ENCODE results near the gene CYP2A6. TPM values are rescaled to one million over a fixed set of nuclear protein-coding genes. Genes with fewer than 3 reads are reported as not detected.

The CYP2A6 gene
- not detected in 2 replicates for total RNA-seq

DNA sequence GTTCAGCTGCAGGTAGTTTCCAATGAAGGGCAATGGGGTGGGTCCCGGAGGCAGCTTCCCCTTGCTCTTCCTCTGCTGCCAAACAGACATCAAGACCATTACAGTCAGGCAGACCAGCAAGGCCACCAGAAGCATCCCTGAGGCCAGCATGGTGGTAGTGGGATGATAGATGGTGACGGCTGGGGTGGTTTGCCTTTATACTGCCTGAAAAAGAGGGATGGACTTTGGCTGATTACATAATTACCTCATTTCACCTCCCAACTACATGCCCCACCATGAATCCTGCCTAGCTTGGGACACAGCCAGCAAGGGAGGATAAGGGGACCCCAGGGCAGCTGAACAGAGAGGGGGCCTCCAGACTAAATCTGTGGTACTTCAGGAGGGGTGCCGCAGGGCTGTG, at the start of gene CYP2A6:
Gene CYP2A6, minus strand, starts transcription at position 171 of the 400 bp plus-strand sequence. Its CDS starts 21 bp downstream, at position 150.

DNA sequence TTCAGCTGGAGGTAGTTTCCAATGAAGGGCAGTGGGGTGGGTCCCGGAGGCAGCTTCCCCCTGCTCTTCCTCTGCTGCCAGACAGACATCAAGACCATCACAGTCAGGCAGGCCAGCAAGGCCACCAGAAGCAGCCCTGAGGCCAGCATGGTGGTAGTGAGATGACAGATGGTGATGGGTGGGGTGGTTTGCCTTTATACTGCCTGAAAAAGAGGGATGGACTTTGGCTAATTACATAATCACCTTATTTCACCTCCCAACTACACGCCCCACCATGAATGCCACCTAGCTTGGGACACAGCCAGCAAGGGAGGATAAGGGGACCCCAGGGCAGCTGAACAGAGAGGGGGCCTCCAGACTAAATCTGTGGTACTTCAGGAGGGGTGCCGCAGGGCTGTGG, 31.8 kb upstream of the CYP2A6 start, which contains the start of gene CYP2A7:
Gene CYP2A7, minus strand, starts transcription at position 170 of the 400 bp plus-strand sequence. Its CDS starts 21 bp downstream, at position 149.

DNA sequence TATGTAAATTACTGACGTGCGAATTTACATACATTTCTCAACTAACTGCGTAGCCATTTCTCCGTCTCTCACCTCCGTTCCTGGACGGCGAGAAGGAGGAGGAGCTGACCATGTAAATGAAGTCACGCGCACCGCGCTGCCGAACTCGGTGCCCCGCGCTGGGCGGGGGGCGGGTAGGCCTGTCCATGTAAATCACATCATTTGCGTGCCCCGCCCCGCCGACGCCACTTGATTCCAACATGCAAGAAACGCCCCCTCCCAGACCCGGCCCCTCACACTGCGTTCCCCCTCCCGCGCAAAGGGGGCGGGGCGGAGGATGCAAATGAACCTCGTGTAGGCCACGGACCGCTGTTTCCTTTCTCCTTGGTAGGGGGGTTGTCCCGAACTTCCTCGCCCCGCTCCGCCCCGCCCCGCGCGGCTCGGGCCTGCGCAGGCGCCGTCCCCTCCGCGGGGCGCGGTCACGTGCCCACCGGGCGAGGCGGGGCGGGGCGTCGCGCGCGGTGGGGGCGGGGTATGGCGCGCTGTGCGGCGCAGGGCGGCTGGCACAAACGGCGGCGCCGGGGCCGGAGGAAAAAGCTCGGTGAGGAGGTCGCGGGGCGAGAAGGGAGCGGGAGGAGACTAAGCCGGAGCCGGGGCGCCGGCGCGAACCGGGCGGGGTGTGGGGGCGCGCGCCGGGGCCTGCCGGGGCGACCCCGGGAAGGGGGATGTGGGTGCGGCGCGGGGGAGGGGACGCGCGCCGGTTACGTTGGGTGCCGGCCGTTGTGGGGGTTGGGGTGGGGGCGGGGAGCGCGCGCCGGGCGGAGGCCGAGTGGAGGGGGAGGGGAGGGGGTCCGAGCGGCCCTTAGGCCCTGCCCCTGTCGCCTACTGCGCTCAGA, 51.3 kb downstream of the CYP2A6 start, which contains the start of gene EGLN2:
Gene EGLN2, plus strand, starts transcription at position 509 of the 875 bp plus-strand sequence. CDS start 1,382 bp downstream, outside the sequence.

Other genes with a start within 250 kb of the CYP2A6 start
- gene LTBP4, start 249.1 kb downstream of the CYP2A6 start, total RNA-seq: 23.3 and 74.9 TPM in 2 replicates
- gene NUMBL, start 159.8 kb downstream of the CYP2A6 start, total RNA-seq: 50.4 and 65.7 TPM in 2 replicates
- 31.7 and 33.8 TPM in 2 replicates for gene COQ8B, start 133.6 kb downstream of the CYP2A6 start, total RNA-seq
- 13.0 and 16.6 TPM in 2 replicates for gene ITPKC, start 133.3 kb downstream of the CYP2A6 start, total RNA-seq
- 1.8 and 2.9 TPM in 2 replicates for gene ACTMAP, start 100.0 kb downstream of the CYP2A6 start, total RNA-seq
- gene SNRPA, start 99.2 kb downstream of the CYP2A6 start, total RNA-seq: 24.7 and 34.7 TPM in 2 replicates
- gene MIA, start 74.9 kb downstream of the CYP2A6 start, total RNA-seq: 0.33 TPM in 1 of 2 replicates, not detected in the other
- 9.6 and 11.2 TPM in 2 replicates for gene RAB4B, start 72.2 kb downstream of the CYP2A6 start, total RNA-seq
- gene EGLN2, start 51.3 kb downstream of the CYP2A6 start, total RNA-seq: 70.8 and 81.6 TPM in 2 replicates
- not detected in 2 replicates for gene CYP2A7, start 31.8 kb upstream of the CYP2A6 start, total RNA-seq
- not detected in 2 replicates for gene CYP2B6, start 140.8 kb upstream of the CYP2A6 start, total RNA-seq
- gene CYP2A13, start 238.0 kb upstream of the CYP2A6 start, total RNA-seq: not detected in 2 replicates